Fibroblast of skin of left quadriceps (primary cell): ENCODE results near the gene ESPNL.
A peak's percentile ranks its signal among the peaks of the same experiment; 100 is the strongest.
"Not testable (repeated sequence)": the region's sequence is repeated elsewhere in the genome, so short reads cannot be mapped to it uniquely, and the experiment has no call there.

Source experiments
- DNase-seq, 2 experiments: peaks; one replicate each; pipeline ENCODE4 v3.0.0-alpha.2; 2013; ENCODE audit warnings: low read depth in 2 of 2

ESPNL gene

GRCh38 chr2:238115709-238116108 is 15.6 kb downstream of the ESPNL start:
- DNase-seq, result not testable (repeated sequence)

GRCh38 chr2:238116298-238117198 is 16.4 kb downstream of the ESPNL start:
- no peak for DNase-seq

GRCh38 chr2:238117199-238118154 is 17.3 kb downstream of the ESPNL start:
- DNase-seq, result no peak

GRCh38 chr2:238119756-238120462 is 19.8 kb downstream of the ESPNL start:
- no peak for DNase-seq

- DNase-seq, result peak in 1 of 2 experiments; percentile 7
These were observed 20.5 kb downstream of the ESPNL start for GRCh38 chr2:238120463-238121298.

- DNase-seq, result no peak
These were observed 21.6 kb downstream of the ESPNL start for GRCh38 chr2:238121511-238122286.

GRCh38 chr2:238122287-238123217 is 22.4 kb downstream of the ESPNL start:
- no peak for DNase-seq

- no peak for DNase-seq
These were observed 23.3 kb downstream of the ESPNL start for GRCh38 chr2:238123218-238123971.

- DNase-seq, result no peak
These were observed 23.9 kb downstream of the ESPNL start for GRCh38 chr2:238123991-238124470.

- DNase-seq, result no peak
These were observed 24.5 kb downstream of the ESPNL start for GRCh38 chr2:238124488-238125126.

GRCh38 chr2:238125127-238125885 is 25.2 kb downstream of the ESPNL start:
- DNase-seq, result no peak

GRCh38 chr2:238126338-238126737 is 26.2 kb downstream of the ESPNL start:
- no peak for DNase-seq

GRCh38 chr2:238126775-238127164 is 26.6 kb downstream of the ESPNL start:
- DNase-seq, result no peak

- DNase-seq, result peak; percentile 34 to 46
These were observed 27.3 kb downstream of the ESPNL start for GRCh38 chr2:238127165-238128060.

- DNase-seq, result no peak
These were observed 27.9 kb downstream of the ESPNL start for GRCh38 chr2:238128061-238128440.

- no peak for DNase-seq
These were observed 28.4 kb downstream of the ESPNL start for GRCh38 chr2:238128534-238129001.
